GM18517 (cell line): ENCODE results near the gene ZCRB1.
"Not testable (repeated sequence)": the region's sequence is repeated elsewhere in the genome, so short reads cannot be mapped to it uniquely, and the experiment has no call there.

ENCODE experiments used
- ATAC-seq: cut with Tn5 transposase; IDR thresholded peaks from one replicate; pipeline ENCODE4 v1.9.1; 2021; ENCODE audit warnings: mild to moderate bottlenecking, moderate library complexity; ENCODE audit not compliant: unreplicated experiment

ZCRB1 gene

GRCh38 chr12:42330097-42330496 lies 4.2 kb upstream of the ZCRB1 start:
- not testable (repeated sequence) for ATAC-seq

GRCh38 chr12:42327227-42327590 lies 1.3 kb upstream of the ZCRB1 start:
- no peak for ATAC-seq

- ATAC-seq = peak; percentile 14
These were observed 790 bp upstream of the ZCRB1 start for GRCh38 chr12:42326541-42327226.

- ATAC-seq = no peak
These were observed 605 bp downstream of the ZCRB1 start for GRCh38 chr12:42325326-42325652.

GRCh38 chr12:42323856-42324255 lies 2.0 kb downstream of the ZCRB1 start:
- no peak for ATAC-seq

- no peak for ATAC-seq
These were observed 3.3 kb downstream of the ZCRB1 start for GRCh38 chr12:42322567-42322966.

- no peak for ATAC-seq
These were observed 5.1 kb downstream of the ZCRB1 start for GRCh38 chr12:42320796-42321195.

GRCh38 chr12:42315108-42315507 lies 10.8 kb downstream of the ZCRB1 start:
- no peak for ATAC-seq

- no peak for ATAC-seq
These were observed 15.9 kb downstream of the ZCRB1 start for GRCh38 chr12:42309996-42310395.

- no peak for ATAC-seq
These were observed 17.5 kb downstream of the ZCRB1 start for GRCh38 chr12:42308390-42308789.

- no peak for ATAC-seq
These were observed 19.6 kb downstream of the ZCRB1 start for GRCh38 chr12:42306297-42306696.

GRCh38 chr12:42299392-42300308 lies 26.2 kb downstream of the ZCRB1 start:
- peak; percentile 86 for ATAC-seq

GRCh38 chr12:42298887-42299286 lies 27.0 kb downstream of the ZCRB1 start:
- no peak for ATAC-seq

- no peak for ATAC-seq
These were observed 29.3 kb downstream of the ZCRB1 start for GRCh38 chr12:42296503-42297109.

- ATAC-seq = no peak
These were observed 34.2 kb downstream of the ZCRB1 start for GRCh38 chr12:42291680-42292079.

GRCh38 chr12:42288544-42288943 lies 37.4 kb downstream of the ZCRB1 start:
- ATAC-seq = no peak

- no peak for ATAC-seq
These were observed 39.2 kb downstream of the ZCRB1 start for GRCh38 chr12:42286741-42287140.

- no peak for ATAC-seq
These were observed 40.5 kb downstream of the ZCRB1 start for GRCh38 chr12:42285431-42285830.

- ATAC-seq = no peak
These were observed 41.0 kb downstream of the ZCRB1 start for GRCh38 chr12:42284876-42285275.

GRCh38 chr12:42284157-42284556 lies 41.7 kb downstream of the ZCRB1 start:
- ATAC-seq = no peak

- ATAC-seq = no peak
These were observed 42.2 kb downstream of the ZCRB1 start for GRCh38 chr12:42283739-42284138.

- ATAC-seq = no peak
These were observed 43.6 kb downstream of the ZCRB1 start for GRCh38 chr12:42282294-42282693.
